GM12878 (cell line): Measurements from ENCODE around the gene SLAIN2. TPM values are rescaled to one million over a fixed set of nuclear protein-coding genes. Genes with fewer than 3 reads are reported as not detected.

ENCODE experiments used
- ATAC-seq: fragments of 200-7000 bp; cut with Tn5 transposase; 3 replicates; pipeline ENCODE4 v1.9.1; 2020; ENCODE audit warnings: mild to moderate bottlenecking, moderate library complexity
- BruUV-seq: library from RNA; stranded (reverse); fragments of 400-500 nt; replicated peaks from 2 replicates; lab custom pipeline; 2021; lab: Mats Ljungman, UMichigan
- CTCF ChIA-PET: fragments of 300-600 bp; sonication (Branson Sonifier 250); formaldehyde crosslinking; extraction: SDS; loops from one replicate; lab custom pipeline; 2021; ENCODE audit warnings: inconsistent platforms; lab: Yijun Ruan, JAX
- POLR2A ChIA-PET: fragments of 350-600 bp; formaldehyde crosslinking; extraction: SDS; loops from one replicate; lab custom pipeline; 2021; ENCODE audit warnings: inconsistent platforms; lab: Charles Lee
- RAD21 ChIA-PET: fragments of 300-600 bp; sonication (Branson Sonifier 250); formaldehyde crosslinking; loops from one replicate; lab custom pipeline; 2023; ENCODE audit warnings: antibody characterized with exemption; ENCODE audit not compliant: unreplicated experiment; lab: Charles Lee
- SMC1A ChIA-PET: fragments of 300-600 bp; sonication (Branson Sonifier 250); formaldehyde crosslinking; loops from one replicate; lab custom pipeline; 2023; ENCODE audit not compliant: unreplicated experiment, uncharacterized antibody; lab: Charles Lee
- DNase-seq: peaks from one replicate; pipeline ENCODE4 v3.0.0-alpha.2; 2011; ENCODE audit warnings: low read depth, low spot score
- FAIRE-seq: peaks from 3 replicates; lab custom pipeline; 2011; peaks lifted over from hg19 to GRCh38; lab: Jason Lieb, UNC
- H2AFZ ChIP-seq: 2 replicates; pipeline ENCODE4 v1.6.0; 2011; ENCODE audit warnings: low read depth, low read length, control low read depth; ENCODE audit not compliant: control insufficient read depth
- H3K27ac ChIP-seq: 2 replicates; pipeline ENCODE4 v1.5.1; 2011; ENCODE audit warnings: control low read depth; ENCODE audit not compliant: control insufficient read depth, insufficient read depth
- H3K27me3 ChIP-seq, 2 experiments: replicated peaks in 1 of 2; 2 replicates each; pipeline versions ENCODE4 v1.6.0 to v1.6.1; 2011; ENCODE audit warnings: low read length in 1 of 2; ENCODE audit not compliant: control insufficient read depth in 2 of 2, insufficient read depth in 2 of 2
- H3K36me3 ChIP-seq, 2 experiments: 2 replicates each; pipeline ENCODE4 v1.5.1; 2011; ENCODE audit warnings: low read length in 1 of 2; ENCODE audit not compliant: control insufficient read depth in 2 of 2, insufficient read depth in 2 of 2
- H3K4me1 ChIP-seq: 2 replicates; pipeline ENCODE4 v1.6.1; 2011; ENCODE audit warnings: mild to moderate bottlenecking, low read length, moderate library complexity, mixed read lengths; ENCODE audit not compliant: control insufficient read depth, insufficient read depth
- H3K4me2 ChIP-seq: 2 replicates; pipeline ENCODE4 v1.6.0; 2011; ENCODE audit warnings: control low read depth; ENCODE audit not compliant: control insufficient read depth, insufficient read depth
- H3K4me3 ChIP-seq: fragments of 200-600 bp; sonication (generic); 2 replicates; pipeline ENCODE4 v1.5.1; 2016
- H3K79me2 ChIP-seq: 2 replicates; pipeline ENCODE4 v1.6.0; 2011; ENCODE audit warnings: low read length; ENCODE audit not compliant: control insufficient read depth, insufficient read depth
- H3K9ac ChIP-seq: 2 replicates; pipeline ENCODE4 v1.8.0; 2011; ENCODE audit warnings: low read length, control low read depth, mixed read lengths; ENCODE audit not compliant: control insufficient read depth, insufficient read depth
- H3K9me3 ChIP-seq: replicated peaks from 3 replicates; pipeline ENCODE4 v1.5.1; 2011; ENCODE audit warnings: mild to moderate bottlenecking, low read length; ENCODE audit not compliant: control insufficient read depth, insufficient read depth
- H4K20me1 ChIP-seq: 2 replicates; pipeline ENCODE4 v1.6.0; 2011; ENCODE audit not compliant: control insufficient read depth, insufficient read depth
- ASH2L ChIP-seq: fragments of 300-600, 200-600 bp; sonication (generic); IDR thresholded peaks from 2 replicates; pipeline ENCODE4 v1.6.1; 2017; ENCODE audit warnings: low read depth, mild to moderate bottlenecking, borderline replicate concordance
- BRCA1 ChIP-seq: IDR thresholded peaks from 2 replicates; pipeline ENCODE4 v1.6.1; 2011; ENCODE audit warnings: low read depth, low read length, improper control_type of control experiment
- CBX5 ChIP-seq: sonication (generic); IDR thresholded peaks from 2 replicates; pipeline ENCODE4 v1.6.1; 2016; ENCODE audit warnings: low read depth, moderate library complexity, mild to moderate bottlenecking, inconsistent platforms
- CHD2 ChIP-seq: IDR thresholded peaks from 2 replicates; pipeline ENCODE4 v1.6.1; 2011; ENCODE audit warnings: low read depth, low read length, improper control_type of control experiment, borderline replicate concordance
- CTCF ChIP-seq, 3 experiments: IDR thresholded peaks in 2 of 3; conservative IDR thresholded peaks in 1 of 3; 2 replicates each; pipeline ENCODE4 v1.5.1; 2011; ENCODE audit warnings: low read depth in 3 of 3, low read length in 3 of 3, mild to moderate bottlenecking in 3 of 3, control low read depth in 2 of 3, moderate library complexity in 2 of 3, inconsistent platforms in 1 of 3, mixed read lengths in 1 of 3; ENCODE audit not compliant: control insufficient read depth in 2 of 3, insufficient read depth in 1 of 3; ENCODE audit errors: extremely low read depth in 1 of 3
- EZH2 ChIP-seq: IDR thresholded peaks from 2 replicates; pipeline ENCODE4 v1.6.1; 2012; ENCODE audit warnings: low read depth, mild to moderate bottlenecking, control low read depth, inconsistent platforms, low read length, borderline replicate concordance; ENCODE audit not compliant: control insufficient read depth
- GATAD2B ChIP-seq: fragments of 450-650 bp; conservative IDR thresholded peaks from 2 replicates; pipeline ENCODE4 v1.6.1; 2017; ENCODE audit warnings: low read depth, mild to moderate bottlenecking, moderate library complexity
- HDAC2 ChIP-seq: fragments of 200-600 bp; sonication (generic); IDR thresholded peaks from 2 replicates; pipeline ENCODE4 v1.6.1; 2017
- HDAC6 ChIP-seq: fragments of 200-600 bp; sonication (generic); IDR thresholded peaks from one replicate; pipeline ENCODE4 v1.8.0; 2017; ENCODE audit warnings: antibody characterized with exemption; ENCODE audit not compliant: unreplicated experiment
- HSF1 ChIP-seq: fragments of 150-350 bp; IDR thresholded peaks from 2 replicates; pipeline ENCODE4 v1.6.1; 2014; ENCODE audit warnings: mild to moderate bottlenecking, low read depth, low read length
- MEF2A ChIP-seq: IDR thresholded peaks from 2 replicates; pipeline ENCODE4 v1.6.1; 2011; ENCODE audit warnings: low read depth, mild to moderate bottlenecking, low read length, moderate library complexity; ENCODE audit not compliant: insufficient read depth
- PBX3 ChIP-seq: IDR thresholded peaks from 2 replicates; pipeline ENCODE4 v1.6.1; 2011; ENCODE audit warnings: mild to moderate bottlenecking, low read depth, low read length, moderate library complexity; ENCODE audit not compliant: insufficient replicate concordance
- RAD51 ChIP-seq: fragments of 450-650 bp; IDR thresholded peaks from 2 replicates; pipeline ENCODE4 v1.6.1; 2016; ENCODE audit warnings: moderate library complexity, mild to moderate bottlenecking, inconsistent platforms
- REST ChIP-seq: IDR thresholded peaks from 2 replicates; pipeline ENCODE4 v1.6.1; 2012; ENCODE audit warnings: mild to moderate bottlenecking, low read depth, low read length
- RFX5 ChIP-seq: IDR thresholded peaks from 2 replicates; pipeline ENCODE4 v1.6.1; 2011; ENCODE audit warnings: low read depth, low read length, improper control_type of control experiment
- WGBS: methylation state at CpG from one replicate; pipeline ENCODE4 v1.1.6; 2016; ENCODE audit warnings: low lambda C conversion rate; ENCODE audit not compliant: insufficient replicate concordance, insufficient coverage; ENCODE audit errors: missing lambda C conversion rate; 5-methylcytosine and 5-hydroxymethylcytosine counted together
- in situ Hi-C: fragments of 300-500 bp; cut with MboI; formaldehyde crosslinking; loops from 9 replicates; pipeline ENCODE4 v1.14.3; 2018; ENCODE audit warnings: mixed read lengths
- intact Hi-C: fragments of 100-400 bp; cut with micrococcal nuclease; formaldehyde crosslinking; loops from one replicate; pipeline ENCODE4 v1.14.2; 2022; ENCODE audit not compliant: unreplicated experiment
- polyA plus RNA-seq, 11 experiments: library from polyadenylated mRNA; depleted of rRNA in 4 of 11; unstranded in 6 of 11; stranded (reverse) in 5 of 11; fragments of >200 nt; fragmentation: Nextera tagmentation in 4 of 11; fragmentation: Illumina TruSeq in 1 of 11; extraction: Ambion mirVana in 4 of 11; extraction: Trizol in 1 of 11; gene quantifications; 1 replicate in 1 of 11; 2 replicates in 10 of 11; pipeline versions ENCODE4 v1.2.1 to v1.2.3, GENCODE V29; 2011 to 2016; ENCODE audit warnings: inconsistent platforms in 2 of 11, missing spikeins in 2 of 11, low read depth in 1 of 11
- total RNA-seq, 4 experiments: library from RNA; depleted of rRNA in 3 of 4; stranded (reverse); fragments of >200 nt in 3 of 4; fragmentation: Illumina TruSeq in 1 of 4; extraction: Trizol in 1 of 4; gene quantifications; 2 replicates each; pipeline versions ENCODE4 v1.2.1 to v1.2.3, GENCODE V29; 2013 to 2021

SLAIN2 gene
- total and polyA plus RNA-seq, 10 of the 15 experiments (the other 5 are each of a cell fraction or from before 2014, with no cell fraction given): 4.3 to 96.6 (median 25.4) TPM

GRCh38 chr4:48446642-48447041 lies 105.3 kb downstream of the SLAIN2 start:
- in situ Hi-C loops (no loop called here), intact Hi-C loops (loop anchor here (5.0 kb wide), 2 partner anchors 51 to 101 kb away; no protein-coding TSS in a partner anchor)
- no peak overlapping the region for H3K9ac ChIP-seq
- H3K36me3 ChIP-seq: no peaks in the 10 kb centered on the region
- 0% methylated on average over 1 of the region's 1 CpG for WGBS
- H3K27ac ChIP-seq: no peak overlapping the region
- ChIA-PET POLR2A (interaction anchor here (0.6 kb wide), 1 partner anchor 14 kb away, joined by 8 read pairs; no protein-coding TSS in a partner anchor), SMC1A (interaction anchor here (0.6 to 1.3 kb wide), 7 partner anchors 8 to 518 kb away, joined by 3 to 5 read pairs (median 3); no protein-coding TSS in a partner anchor), RAD21 (interaction anchor here (1.0 to 1.3 kb wide), 3 partner anchors 460 to 516 kb away, joined by 3 to 4 read pairs (median 3); partner anchors contain the start of gene OCIAD2), CTCF (interaction anchor here (0.8 to 2.7 kb wide), 12 partner anchors 11 to 518 kb away, joined by 3 to 18 read pairs (median 4); no protein-coding TSS in a partner anchor)
- H4K20me1 ChIP-seq: no peaks in the 10 kb centered on the region
- BruUV-seq: no TSS peak
- H3K4me1 ChIP-seq: no peaks in the 10 kb centered on the region
- no peaks in the 10 kb centered on the region; the same call in 2 of the 3 replicates for H3K9me3 ChIP-seq
- no peak for ATAC-seq
- no peak for TF ChIP-seq HSF1
- TF ChIP-seq ASH2L: no peak
- no peak for TF ChIP-seq CHD2
- TF ChIP-seq EZH2: no peak
- no peak for TF ChIP-seq HDAC6
- no peak for TF ChIP-seq GATAD2B
- TF ChIP-seq REST: no peak
- no peak for TF ChIP-seq CBX5
- no peak for TF ChIP-seq RFX5
- no peak for TF ChIP-seq BRCA1
- no peak for TF ChIP-seq HDAC2
- no peak for TF ChIP-seq CTCF (IDR thresholded peaks at IDR 0.05 in 2 of 3, conservative IDR thresholded peaks at IDR 0.05 in 1 of 3; ENCODE audit: control insufficient read depth in 2 of 3, extremely low read depth in 1 of 3, insufficient read depth in 1 of 3, low read depth in 3 of 3, low read length in 3 of 3)
- no peak for TF ChIP-seq PBX3
- TF ChIP-seq RAD51: no peak
- TF ChIP-seq MEF2A: no peak
- H3K4me3 ChIP-seq: no peak overlapping the region
- no peaks in the 10 kb centered on the region for H3K27me3 ChIP-seq
- H2AFZ ChIP-seq: no peak overlapping the region
- no peak for FAIRE-seq
- no peak for DNase-seq
- H3K79me2 ChIP-seq: no peaks in the 10 kb centered on the region
- H3K4me2 ChIP-seq: no peak overlapping the region
